ENCODE measurements around the gene PER3. TPM values are rescaled to one million over a fixed set of nuclear protein-coding genes. Genes with fewer than 3 reads are reported as not detected.

PER3 gene
- total RNA-seq, 1 experiment from 2014 or later, result 4.3 TPM

- no peaks in the 10 kb centered on the region for H4K20me1 ChIP-seq (ENCODE audit: low read length)
- no peak overlapping the region for H2AFZ ChIP-seq (ENCODE audit: low read length)
- H3K27me3 ChIP-seq (ENCODE audit: low read length), result no peaks in the 10 kb centered on the region
- H3K27ac ChIP-seq (ENCODE audit: low read length), result no peak overlapping the region
- no peaks in the 10 kb centered on the region for H3K36me3 ChIP-seq (ENCODE audit: low read depth, low read length)
- H3K9ac ChIP-seq (ENCODE audit: low read length), result no peak overlapping the region
- ATAC-seq (no peak), DNase-seq (peak; percentile 11)
- no peak overlapping the region for H3K4me2 ChIP-seq (ENCODE audit: low read length)
- BruUV-seq (replicated peaks), result no TSS peak
- no peaks in the 10 kb centered on the region for H3K9me2 ChIP-seq (replicated peaks; ENCODE audit: low read length)
- TF ChIP-seq EZH2 (IDR thresholded peaks at IDR 0.05; ENCODE audit: low read length, unreplicated experiment) (no peak), CTCF (conservative IDR thresholded peaks at IDR 0.05; ENCODE audit: low read depth, low read length) (no peak), EZH2phosphoT487 (IDR thresholded peaks at IDR 0.05; ENCODE audit: borderline replicate concordance, low read length) (no peak)
- no peaks in the 10 kb centered on the region for H3F3A ChIP-seq (ENCODE audit: low read length, unreplicated experiment)
- no peaks in the 10 kb centered on the region for H3K9me3 ChIP-seq (ENCODE audit: low read length)
- H3K79me2 ChIP-seq (ENCODE audit: low read length), result no peaks in the 10 kb centered on the region
- POLR2A ChIA-PET (ENCODE audit: unreplicated experiment), result no interaction called here
- CTCF ChIA-PET, result no interaction called here
- intact Hi-C loops (cut with micrococcal nuclease), result no loop called here
- H3K4me3 ChIP-seq (ENCODE audit: low read length), result no peak overlapping the region
- peaks cover 15% of the 10 kb centered on the region for H3K4me1 ChIP-seq (ENCODE audit: insufficient read depth, low read length)
Observed at GRCh38 chr1:7888248-7889081, 104.4 kb downstream of the PER3 start.

GRCh38 chr1:7890853-7891252 is 106.8 kb downstream of the PER3 start:
- BruUV-seq (replicated peaks), result no TSS peak
- ATAC-seq (no peak), DNase-seq (no peak)
- intact Hi-C loops (cut with micrococcal nuclease), result loop anchor here (5.0 kb wide), 1 partner anchor 39 kb away; the partner anchor contains the start of gene UTS2
- no peaks in the 10 kb centered on the region for H4K20me1 ChIP-seq (ENCODE audit: low read length)
- H3K27me3 ChIP-seq (ENCODE audit: low read length), result no peaks in the 10 kb centered on the region
- no peaks in the 10 kb centered on the region for H3K9me3 ChIP-seq (ENCODE audit: low read length)
- H3K4me3 ChIP-seq (ENCODE audit: low read length), result no peak overlapping the region
- H3K36me3 ChIP-seq (ENCODE audit: low read depth, low read length), result no peaks in the 10 kb centered on the region
- no peaks in the 10 kb centered on the region for H3F3A ChIP-seq (ENCODE audit: low read length, unreplicated experiment)
- ChIA-PET CTCF (no interaction called here), POLR2A (ENCODE audit: unreplicated experiment) (interaction anchor here (0.6 kb wide), 1 partner anchor 39 kb away, joined by 17 read pairs; no protein-coding TSS in a partner anchor)
- H2AFZ ChIP-seq (ENCODE audit: low read length), result no peak overlapping the region
- no peak overlapping the region for H3K27ac ChIP-seq (ENCODE audit: low read length)
- no peak for TF ChIP-seq EZH2phosphoT487 (IDR thresholded peaks at IDR 0.05; ENCODE audit: borderline replicate concordance, low read length)
- no peak for TF ChIP-seq EZH2 (IDR thresholded peaks at IDR 0.05; ENCODE audit: low read length, unreplicated experiment)
- no peak for TF ChIP-seq CTCF (conservative IDR thresholded peaks at IDR 0.05; ENCODE audit: low read depth, low read length)
- H3K4me1 ChIP-seq (ENCODE audit: insufficient read depth, low read length), result peaks cover 37% of the 10 kb centered on the region
- no peaks in the 10 kb centered on the region for H3K9me2 ChIP-seq (replicated peaks; ENCODE audit: low read length)
- no peak overlapping the region for H3K9ac ChIP-seq (ENCODE audit: low read length)
- no peaks in the 10 kb centered on the region for H3K79me2 ChIP-seq (ENCODE audit: low read length)
- H3K4me2 ChIP-seq (ENCODE audit: low read length), result no peak overlapping the region

- Histone ChIP-seq H4K20me1 (ENCODE audit: low read length) (no peaks in the 10 kb centered on the region), H3F3A (ENCODE audit: low read length, unreplicated experiment) (no peaks in the 10 kb centered on the region), H3K9me2 (replicated peaks; ENCODE audit: low read length) (no peaks in the 10 kb centered on the region), H3K79me2 (ENCODE audit: low read length) (no peaks in the 10 kb centered on the region), H3K9me3 (ENCODE audit: low read length) (no peaks in the 10 kb centered on the region), H3K27ac (ENCODE audit: low read length) (no peak overlapping the region), H3K4me3 (ENCODE audit: low read length) (no peak overlapping the region), H3K4me2 (ENCODE audit: low read length) (no peak overlapping the region), H3K36me3 (ENCODE audit: low read depth, low read length) (no peaks in the 10 kb centered on the region), H2AFZ (ENCODE audit: low read length) (no peak overlapping the region), H3K27me3 (ENCODE audit: low read length) (no peaks in the 10 kb centered on the region), H3K9ac (ENCODE audit: low read length) (no peak overlapping the region), H3K4me1 (ENCODE audit: insufficient read depth, low read length) (peaks cover 44% of the 10 kb centered on the region)
- ChIA-PET POLR2A (ENCODE audit: unreplicated experiment) (no interaction called here), CTCF (no interaction called here)
- intact Hi-C loops (cut with micrococcal nuclease), result loop anchor here (5.0 kb wide), 1 partner anchor 40 kb away; the partner anchor contains the start of gene UTS2
- no TSS peak for BruUV-seq (replicated peaks)
- no peak for ATAC-seq
- no peak for DNase-seq
- no peak for TF ChIP-seq CTCF (conservative IDR thresholded peaks at IDR 0.05; ENCODE audit: low read depth, low read length)
- no peak for TF ChIP-seq EZH2phosphoT487 (IDR thresholded peaks at IDR 0.05; ENCODE audit: borderline replicate concordance, low read length)
- no peak for TF ChIP-seq EZH2 (IDR thresholded peaks at IDR 0.05; ENCODE audit: low read length, unreplicated experiment)
Observed at GRCh38 chr1:7891804-7892203, 107.7 kb downstream of the PER3 start.

Data from PC-3 (cell line).